ENCODE data around the gene ZKSCAN8.

DNA sequence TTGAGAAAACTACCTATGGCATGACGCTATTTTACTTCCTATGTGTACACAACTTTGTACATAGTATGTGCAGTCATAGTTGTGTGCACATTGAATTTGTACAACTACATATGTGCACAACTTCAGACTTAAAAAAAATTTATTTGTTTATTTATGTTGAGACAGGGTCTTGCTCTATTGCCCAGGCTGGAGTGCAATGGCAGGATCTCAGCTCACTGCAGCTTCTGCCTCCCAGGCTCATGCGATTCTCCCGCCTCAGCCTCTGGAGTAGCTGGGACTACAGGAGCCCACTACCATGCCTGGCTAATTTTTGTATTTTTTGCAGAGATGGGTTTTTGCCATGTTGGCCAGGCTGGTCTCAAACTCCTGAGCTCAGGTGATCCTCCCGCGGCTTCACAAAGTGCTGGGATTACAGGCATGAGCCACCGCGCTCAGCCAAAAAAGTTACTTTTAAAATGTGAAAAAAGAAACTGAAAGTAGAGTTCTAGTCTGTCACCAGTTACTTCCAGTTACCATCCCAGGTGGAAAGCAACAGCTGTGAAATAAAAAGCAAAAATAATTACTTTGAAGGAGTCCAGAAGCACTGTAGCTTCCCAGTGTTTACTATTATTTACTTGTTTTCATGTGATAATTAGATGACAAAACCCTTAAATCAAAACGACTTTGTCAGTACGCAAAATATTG is 1.7 kb upstream of the ZKSCAN8 start:
- TF ChIP-seq, protein P1, sequence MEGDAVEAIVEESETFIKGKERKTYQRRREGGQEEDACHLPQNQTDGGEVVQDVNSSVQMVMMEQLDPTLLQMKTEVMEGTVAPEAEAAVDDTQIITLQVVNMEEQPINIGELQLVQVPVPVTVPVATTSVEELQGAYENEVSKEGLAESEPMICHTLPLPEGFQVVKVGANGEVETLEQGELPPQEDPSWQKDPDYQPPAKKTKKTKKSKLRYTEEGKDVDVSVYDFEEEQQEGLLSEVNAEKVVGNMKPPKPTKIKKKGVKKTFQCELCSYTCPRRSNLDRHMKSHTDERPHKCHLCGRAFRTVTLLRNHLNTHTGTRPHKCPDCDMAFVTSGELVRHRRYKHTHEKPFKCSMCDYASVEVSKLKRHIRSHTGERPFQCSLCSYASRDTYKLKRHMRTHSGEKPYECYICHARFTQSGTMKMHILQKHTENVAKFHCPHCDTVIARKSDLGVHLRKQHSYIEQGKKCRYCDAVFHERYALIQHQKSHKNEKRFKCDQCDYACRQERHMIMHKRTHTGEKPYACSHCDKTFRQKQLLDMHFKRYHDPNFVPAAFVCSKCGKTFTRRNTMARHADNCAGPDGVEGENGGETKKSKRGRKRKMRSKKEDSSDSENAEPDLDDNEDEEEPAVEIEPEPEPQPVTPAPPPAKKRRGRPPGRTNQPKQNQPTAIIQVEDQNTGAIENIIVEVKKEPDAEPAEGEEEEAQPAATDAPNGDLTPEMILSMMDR (IDR thresholded peaks at IDR 0.05), result no peak
- TF ChIP-seq, protein P2, sequence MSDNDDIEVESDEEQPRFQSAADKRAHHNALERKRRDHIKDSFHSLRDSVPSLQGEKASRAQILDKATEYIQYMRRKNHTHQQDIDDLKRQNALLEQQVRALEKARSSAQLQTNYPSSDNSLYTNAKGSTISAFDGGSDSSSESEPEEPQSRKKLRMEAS (IDR thresholded peaks at IDR 0.05), result no peak
- TF ChIP-seq, protein P3, sequence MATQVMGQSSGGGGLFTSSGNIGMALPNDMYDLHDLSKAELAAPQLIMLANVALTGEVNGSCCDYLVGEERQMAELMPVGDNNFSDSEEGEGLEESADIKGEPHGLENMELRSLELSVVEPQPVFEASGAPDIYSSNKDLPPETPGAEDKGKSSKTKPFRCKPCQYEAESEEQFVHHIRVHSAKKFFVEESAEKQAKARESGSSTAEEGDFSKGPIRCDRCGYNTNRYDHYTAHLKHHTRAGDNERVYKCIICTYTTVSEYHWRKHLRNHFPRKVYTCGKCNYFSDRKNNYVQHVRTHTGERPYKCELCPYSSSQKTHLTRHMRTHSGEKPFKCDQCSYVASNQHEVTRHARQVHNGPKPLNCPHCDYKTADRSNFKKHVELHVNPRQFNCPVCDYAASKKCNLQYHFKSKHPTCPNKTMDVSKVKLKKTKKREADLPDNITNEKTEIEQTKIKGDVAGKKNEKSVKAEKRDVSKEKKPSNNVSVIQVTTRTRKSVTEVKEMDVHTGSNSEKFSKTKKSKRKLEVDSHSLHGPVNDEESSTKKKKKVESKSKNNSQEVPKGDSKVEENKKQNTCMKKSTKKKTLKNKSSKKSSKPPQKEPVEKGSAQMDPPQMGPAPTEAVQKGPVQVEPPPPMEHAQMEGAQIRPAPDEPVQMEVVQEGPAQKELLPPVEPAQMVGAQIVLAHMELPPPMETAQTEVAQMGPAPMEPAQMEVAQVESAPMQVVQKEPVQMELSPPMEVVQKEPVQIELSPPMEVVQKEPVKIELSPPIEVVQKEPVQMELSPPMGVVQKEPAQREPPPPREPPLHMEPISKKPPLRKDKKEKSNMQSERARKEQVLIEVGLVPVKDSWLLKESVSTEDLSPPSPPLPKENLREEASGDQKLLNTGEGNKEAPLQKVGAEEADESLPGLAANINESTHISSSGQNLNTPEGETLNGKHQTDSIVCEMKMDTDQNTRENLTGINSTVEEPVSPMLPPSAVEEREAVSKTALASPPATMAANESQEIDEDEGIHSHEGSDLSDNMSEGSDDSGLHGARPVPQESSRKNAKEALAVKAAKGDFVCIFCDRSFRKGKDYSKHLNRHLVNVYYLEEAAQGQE (IDR thresholded peaks at IDR 0.05), result no peak
- no peak for TF ChIP-seq RNF2 (IDR thresholded peaks at IDR 0.05; ENCODE audit: borderline replicate concordance, low read depth)
- TF ChIP-seq CEBPB (IDR thresholded peaks at IDR 0.05), result no peak
- TF ChIP-seq RAD21 (conservative IDR thresholded peaks at IDR 0.05 in 1 of 2, IDR thresholded peaks at IDR 0.05 in 1 of 2), result no peak
- no peak for TF ChIP-seq CHD2 (IDR thresholded peaks at IDR 0.05; ENCODE audit: low read length, partially characterized antibody)
- no peak for TF ChIP-seq POLR2A (IDR thresholded peaks at IDR 0.05; ENCODE audit: low read length)
- TF ChIP-seq CBX2 (IDR thresholded peaks at IDR 0.05; ENCODE audit: borderline replicate concordance, low read depth), result no peak

Data from A549 (cell line).